Raji (cell line): ENCODE data around the gene COL4A6.

Experiments
- POLR2A ChIP-seq: IDR thresholded peaks from 2 replicates; pipeline ENCODE4 v1.6.1; 2011; ENCODE audit warnings: low read depth, low read length, control low read depth; ENCODE audit not compliant: insufficient read depth

Gene COL4A6

DNA sequence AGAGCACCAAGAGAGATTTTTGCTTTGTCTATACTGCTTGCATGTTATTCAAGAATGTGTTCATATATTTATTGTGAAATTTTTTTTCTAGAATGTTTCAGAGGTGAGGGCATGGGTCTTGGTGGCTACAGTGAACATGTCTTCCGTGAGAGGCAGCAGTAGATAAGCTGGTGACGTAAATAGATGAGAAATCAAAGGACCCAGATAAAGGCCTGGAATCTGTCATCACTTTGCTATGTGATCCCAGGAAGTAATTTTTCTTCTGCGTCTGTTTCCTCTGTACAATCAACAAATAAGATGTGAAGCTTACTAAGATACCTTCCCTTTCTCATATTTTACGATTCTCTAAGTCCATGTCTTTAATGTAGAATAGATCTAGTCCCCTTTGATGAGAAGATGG, 129.1 kb downstream of the COL4A6 start:
- no peak for TF ChIP-seq POLR2A

GRCh38 chrX:108307132-108308085, 130.8 kb downstream of the COL4A6 start:
- TF ChIP-seq POLR2A, result no peak

- no peak for TF ChIP-seq POLR2A
These were observed 132.1 kb downstream of the COL4A6 start for GRCh38 chrX:108306086-108306485.

DNA sequence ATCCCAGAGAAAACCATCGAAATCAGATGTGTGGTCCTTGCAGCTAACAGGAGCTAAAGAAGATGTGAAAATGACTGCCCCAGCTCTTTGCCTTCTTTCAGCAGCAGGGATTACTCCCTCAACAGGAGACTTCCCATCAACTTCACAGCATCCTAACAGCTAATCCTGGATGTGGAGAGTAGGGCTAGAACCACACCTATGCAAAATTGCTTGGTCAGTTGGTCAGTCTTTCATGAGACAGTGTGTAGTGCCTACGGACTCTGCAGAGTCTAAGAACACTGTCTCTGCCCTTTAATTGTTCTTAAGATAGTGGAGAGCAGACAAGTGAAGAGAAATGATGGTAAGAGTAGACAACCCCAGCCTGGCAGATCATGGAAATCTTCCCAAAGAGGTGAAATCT, 133.5 kb downstream of the COL4A6 start:
- TF ChIP-seq POLR2A, result no peak

DNA sequence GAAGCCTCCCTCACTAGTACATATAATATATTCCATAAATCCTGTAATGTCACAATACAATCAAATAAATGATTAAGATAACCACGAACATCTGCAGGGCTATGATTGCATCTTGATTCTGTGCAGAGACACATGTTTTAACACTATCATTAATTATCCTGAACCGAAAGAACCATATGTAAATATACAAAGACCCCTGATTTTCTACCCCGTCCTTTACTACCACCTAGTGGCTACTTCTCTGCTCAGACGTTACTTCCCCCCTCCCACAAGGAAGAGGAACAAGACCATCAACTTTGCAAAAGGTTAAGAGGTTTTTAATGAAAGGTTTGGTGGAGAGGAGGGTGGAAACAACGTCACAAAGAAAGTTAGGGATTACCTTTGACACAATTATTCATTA, 134.0 kb downstream of the COL4A6 start:
- TF ChIP-seq POLR2A, result no peak

DNA sequence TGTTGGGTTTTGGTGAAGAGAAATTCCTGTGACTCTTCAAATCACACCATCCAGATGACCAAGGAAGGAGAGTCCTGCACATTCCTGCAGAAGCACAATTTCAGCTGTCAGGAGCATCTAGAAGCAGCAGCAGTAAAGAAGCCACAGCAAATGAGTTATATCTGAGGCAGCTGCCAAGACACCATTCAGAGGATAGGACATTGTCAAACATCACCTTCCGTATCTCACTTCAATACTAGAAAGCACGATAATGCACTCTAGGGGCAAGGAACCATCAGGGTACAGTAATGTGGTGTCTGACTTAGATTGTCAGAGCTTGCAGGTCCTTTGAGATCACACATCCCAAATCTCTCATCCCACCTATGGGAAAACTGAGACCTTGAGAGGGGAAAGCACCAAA, 134.5 kb downstream of the COL4A6 start:
- no peak for TF ChIP-seq POLR2A

DNA sequence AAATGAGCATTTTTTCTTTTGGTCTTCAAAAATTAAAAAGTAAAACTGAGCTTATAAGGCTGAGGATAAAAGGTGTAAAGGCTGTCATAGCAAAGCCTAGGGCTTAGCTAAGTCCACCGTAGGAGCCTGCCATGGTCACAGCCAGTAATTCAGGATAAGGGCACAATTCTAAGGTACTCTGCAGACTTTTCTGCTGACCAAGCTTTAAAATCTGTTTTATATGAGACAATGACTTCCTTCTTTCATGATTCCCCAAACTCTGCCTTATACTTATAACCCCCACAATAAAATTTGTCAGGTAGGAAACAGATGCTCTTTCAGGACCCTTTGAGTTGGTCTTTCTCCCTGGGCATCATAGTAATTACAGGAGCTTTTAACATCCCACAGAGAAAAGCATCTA, 138.5 kb downstream of the COL4A6 start:
- no peak for TF ChIP-seq POLR2A

DNA sequence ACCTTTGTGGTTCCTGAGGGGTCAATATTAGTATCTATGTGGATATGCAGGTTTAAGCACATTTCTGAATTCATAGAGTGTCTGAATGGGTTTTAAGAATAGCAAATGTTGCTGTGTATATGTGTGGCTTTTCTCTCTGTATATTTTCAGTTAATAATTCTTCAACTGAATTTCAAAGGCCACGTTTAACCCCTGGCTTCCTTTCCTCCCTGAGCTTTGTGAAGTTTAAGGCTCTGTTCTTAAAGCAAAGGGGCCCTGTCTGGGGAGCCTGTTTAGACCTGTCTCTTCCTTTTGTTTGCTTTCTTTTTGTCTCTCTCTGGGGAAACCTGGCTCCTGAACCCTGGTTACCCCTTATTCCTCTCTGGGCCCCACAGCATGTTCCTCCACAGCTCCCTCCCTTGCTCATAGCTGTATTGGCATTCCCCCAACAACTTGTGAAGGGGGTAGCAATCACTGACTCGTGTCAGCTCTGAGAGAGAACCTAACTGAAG, 139.1 kb downstream of the COL4A6 start:
- no peak for TF ChIP-seq POLR2A

DNA sequence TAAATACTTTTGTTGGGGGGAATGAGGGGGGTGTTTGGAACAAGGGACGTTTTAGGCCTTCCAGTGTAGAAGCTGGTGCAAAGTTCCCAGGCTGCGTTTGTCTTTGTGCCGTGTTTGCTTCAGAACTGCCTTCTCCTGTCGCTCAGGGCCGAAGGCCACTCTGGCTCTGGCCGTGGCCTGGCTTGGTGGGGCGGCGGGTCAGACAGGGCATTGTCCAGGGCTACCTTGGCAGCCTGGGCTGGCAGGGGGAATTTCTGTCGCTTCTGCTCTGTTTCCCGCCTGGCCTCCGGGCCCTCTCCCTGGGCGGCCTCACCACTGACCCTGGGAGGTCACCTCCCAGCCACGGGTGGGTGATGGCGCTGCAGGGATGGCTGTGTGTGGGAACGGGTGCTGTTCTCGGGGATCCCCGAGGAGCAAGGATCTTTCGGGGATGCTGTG, 140.0 kb downstream of the COL4A6 start:
- no peak for TF ChIP-seq POLR2A

DNA sequence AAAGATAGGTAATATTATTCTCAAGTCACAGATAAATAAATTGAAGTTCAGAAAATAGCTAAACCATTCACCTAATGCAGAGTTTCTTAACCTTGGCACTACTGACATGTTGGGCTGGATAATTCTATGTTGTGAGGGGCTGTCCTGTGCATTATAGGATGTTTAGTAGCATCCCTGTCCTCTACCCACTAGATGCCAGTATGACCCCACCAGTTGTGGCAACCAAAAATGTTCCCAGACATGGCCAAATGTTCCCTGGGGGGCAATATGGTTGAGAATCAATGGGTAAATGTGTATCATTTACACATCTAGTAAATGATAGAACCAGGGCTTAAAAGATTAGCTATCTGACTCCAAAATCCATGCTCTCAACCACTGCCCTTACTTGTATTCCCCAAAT, 140.9 kb downstream of the COL4A6 start:
- no peak for TF ChIP-seq POLR2A

GRCh38 chrX:108292053-108292452, 146.2 kb downstream of the COL4A6 start:
- no peak for TF ChIP-seq POLR2A

- TF ChIP-seq POLR2A, result no peak
These were observed 152.3 kb downstream of the COL4A6 start for GRCh38 chrX:108285918-108286317.

DNA sequence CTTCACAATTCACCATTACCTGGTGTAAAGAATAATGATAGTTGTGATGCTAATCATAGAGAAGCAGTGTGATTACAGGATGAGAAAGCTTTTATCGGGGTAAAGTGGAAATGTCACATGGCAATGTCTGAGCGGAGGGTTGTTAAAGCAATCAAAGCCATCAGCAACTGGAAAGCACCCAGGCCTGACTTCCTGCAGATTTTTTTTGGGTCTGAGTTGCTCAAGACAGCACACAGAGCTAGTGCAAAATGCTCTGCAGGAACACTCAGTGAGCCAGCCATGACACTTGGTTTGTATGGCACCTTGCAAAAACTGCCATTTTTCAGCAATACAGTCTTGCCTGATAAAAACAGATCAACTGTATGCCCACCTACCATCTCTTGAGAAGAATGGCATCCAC, 152.9 kb downstream of the COL4A6 start:
- TF ChIP-seq POLR2A, result no peak

DNA sequence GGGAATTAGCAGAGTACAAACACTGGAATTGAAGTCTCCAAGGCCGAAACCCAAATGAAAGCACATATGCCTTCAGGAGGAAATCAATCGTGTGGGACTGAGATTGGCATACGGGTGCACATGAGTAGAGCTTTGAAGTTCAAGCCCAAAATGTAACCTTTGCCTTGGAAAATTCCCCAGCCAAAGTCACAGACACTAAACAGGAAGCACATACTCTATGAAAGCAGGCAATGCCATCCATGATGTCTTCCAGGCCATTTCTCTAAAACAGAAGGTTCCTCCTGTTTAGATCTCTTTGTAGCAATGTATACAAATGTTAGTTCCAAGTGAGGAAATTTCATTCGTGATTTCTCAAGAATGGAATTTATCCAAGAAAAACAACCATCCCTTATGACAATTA, 162.5 kb downstream of the COL4A6 start:
- TF ChIP-seq POLR2A, result no peak

- TF ChIP-seq POLR2A, result no peak
These were observed 166.8 kb downstream of the COL4A6 start for GRCh38 chrX:108271397-108271787.

- TF ChIP-seq POLR2A, result no peak
These were observed 167.4 kb downstream of the COL4A6 start for GRCh38 chrX:108270739-108271396.
